Mesothelial cell of epicardium (in vitro differentiated cells): ENCODE measurements around the gene H1-8. TPM values are rescaled to one million over a fixed set of nuclear protein-coding genes. Genes with fewer than 3 reads are reported as not detected.

Experiments used
- DNase-seq, 2 experiments: peaks; one replicate each; pipeline ENCODE4 v3.0.0; 2021; ENCODE audit warnings: low spot score in 2 of 2; ENCODE audit not compliant: unreplicated experiment in 2 of 2
- H3K27ac Mint-ChIP-seq: 2 replicates; pipeline ENCODE4 v1.8.0; 2021; ENCODE audit warnings: mixed read lengths
- H3K27me3 Mint-ChIP-seq: 2 replicates; pipeline ENCODE4 v1.8.0; 2021; ENCODE audit warnings: low read depth, mixed read lengths
- H3K36me3 Mint-ChIP-seq: 2 replicates; pipeline ENCODE4 v1.8.0; 2021; ENCODE audit warnings: mixed read lengths
- H3K4me1 Mint-ChIP-seq: 2 replicates; pipeline ENCODE4 v1.8.0; 2021; ENCODE audit warnings: mixed read lengths
- H3K4me3 Mint-ChIP-seq: 2 replicates; pipeline ENCODE4 v1.8.0; 2021; ENCODE audit warnings: mild to moderate bottlenecking, moderate library complexity, mixed read lengths
- H3K9me3 Mint-ChIP-seq: 2 replicates; pipeline ENCODE4 v1.8.0; 2021; ENCODE audit warnings: mixed read lengths
- CTCF ChIP-seq: fragments of 200-600 bp; sonication (generic); IDR thresholded peaks from one replicate; pipeline ENCODE4 v1.5.0; 2021; ENCODE audit warnings: antibody characterized with exemption; ENCODE audit not compliant: unreplicated experiment
- total RNA-seq: library from RNA; stranded (reverse); gene quantifications from 3 replicates; pipeline ENCODE4 v1.2.1, GENCODE V29; 2021

The H1-8 gene
- total RNA-seq, 1 donor from 2014 or later = not detected

- no peak for DNase-seq
- no peak overlapping the region for H3K27ac Mint-ChIP-seq
- no peaks in the 10 kb centered on the region for H3K4me1 Mint-ChIP-seq
- no peaks in the 10 kb centered on the region for H3K36me3 Mint-ChIP-seq
- no peak overlapping the region for H3K4me3 Mint-ChIP-seq
- H3K27me3 Mint-ChIP-seq = no peaks in the 10 kb centered on the region
- no peaks in the 10 kb centered on the region for H3K9me3 Mint-ChIP-seq
- no peak for TF ChIP-seq CTCF
These were observed 37.0 kb downstream of the H1-8 start for GRCh38 chr3:129579991-129580390.

GRCh38 chr3:129581623-129582022, 38.6 kb downstream of the H1-8 start:
- H3K36me3 Mint-ChIP-seq = no peaks in the 10 kb centered on the region

GRCh38 chr3:129582799-129583198, 39.8 kb downstream of the H1-8 start:
- Mint-ChIP-seq H3K4me3 (no peak overlapping the region), H3K36me3 (no peaks in the 10 kb centered on the region), H3K27ac (no peak overlapping the region), H3K4me1 (peaks cover 3% of the 10 kb centered on the region), H3K9me3 (no peaks in the 10 kb centered on the region), H3K27me3 (no peaks in the 10 kb centered on the region)
- no peak for DNase-seq
- TF ChIP-seq CTCF = no peak

More at GRCh38 chr3:129581623-129582022, 38.6 kb downstream of the H1-8 start:
- H3K27me3 Mint-ChIP-seq = no peaks in the 10 kb centered on the region
- no peak for DNase-seq
- no peaks in the 10 kb centered on the region for H3K4me1 Mint-ChIP-seq
- no peak overlapping the region for H3K27ac Mint-ChIP-seq
- TF ChIP-seq CTCF = no peak
- no peak overlapping the region for H3K4me3 Mint-ChIP-seq
- H3K9me3 Mint-ChIP-seq = no peaks in the 10 kb centered on the region

- Mint-ChIP-seq H3K36me3 (no peaks in the 10 kb centered on the region), H3K27me3 (no peaks in the 10 kb centered on the region), H3K4me1 (peaks cover 3% of the 10 kb centered on the region), H3K4me3 (no peak overlapping the region), H3K27ac (no peak overlapping the region), H3K9me3 (no peaks in the 10 kb centered on the region)
- no peak for DNase-seq
- no peak for TF ChIP-seq CTCF
These were observed 40.3 kb downstream of the H1-8 start for GRCh38 chr3:129583289-129583688.

DNA sequence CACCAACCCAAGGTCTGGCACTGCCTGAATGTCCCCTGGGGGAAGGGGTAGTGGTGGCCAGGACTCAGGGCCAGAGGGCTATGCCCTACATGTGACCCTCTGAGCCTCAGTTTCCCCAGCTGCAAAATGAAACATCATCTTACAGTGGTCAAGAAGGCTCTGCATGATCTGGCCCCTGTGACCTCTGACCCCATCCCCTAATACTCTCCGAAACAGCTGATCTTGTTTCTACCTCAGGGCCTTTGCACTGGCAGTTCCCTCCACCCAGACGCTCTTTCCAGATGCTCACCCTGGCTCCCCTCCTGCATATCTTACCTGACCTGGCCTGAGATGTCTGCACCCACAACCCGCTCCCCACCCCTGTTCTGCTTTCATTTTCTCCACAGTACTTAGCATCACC, 41.7 kb downstream of the H1-8 start:
- Mint-ChIP-seq H3K27me3 (no peaks in the 10 kb centered on the region), H3K9me3 (no peaks in the 10 kb centered on the region), H3K27ac (no peak overlapping the region), H3K36me3 (no peaks in the 10 kb centered on the region), H3K4me3 (no peak overlapping the region), H3K4me1 (peaks cover 3% of the 10 kb centered on the region)
- DNase-seq = no peak
- no peak for TF ChIP-seq CTCF
